ENCODE results near the gene ZNF787. TPM values are rescaled to one million over a fixed set of nuclear protein-coding genes. Genes with fewer than 3 reads are reported as not detected.

Gene ZNF787
- total and polyA plus RNA-seq, 10 of the 15 experiments (the other 5 are each of a cell fraction or from before 2014, with no cell fraction given) = 0.23 to 39.9 (median 4.1) TPM

DNA sequence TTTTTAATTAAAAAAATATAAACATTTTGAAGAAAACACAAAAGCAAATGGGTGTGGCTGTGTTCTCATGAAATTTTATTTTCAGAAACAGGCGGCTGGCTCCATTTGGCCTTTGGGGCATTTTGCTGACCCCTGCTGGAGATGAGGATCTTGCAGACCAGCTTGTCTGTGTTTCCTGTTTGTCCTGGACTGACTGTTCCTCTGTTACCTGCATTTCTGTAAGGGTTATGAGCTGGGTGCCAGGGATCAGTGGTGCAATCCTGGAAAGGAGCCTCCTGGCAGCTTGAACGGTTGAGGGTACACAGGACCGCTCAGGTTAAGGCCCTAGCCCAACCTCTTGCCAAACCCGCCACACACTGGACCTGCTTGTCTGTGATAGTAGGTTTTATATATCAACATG, 49.9 kb downstream of the ZNF787 start:
- in situ Hi-C loops (cut with MboI) = no loop called here
- no peak overlapping the region for H2AFZ ChIP-seq (ENCODE audit: control insufficient read depth, low read depth, low read length)
- H3K79me2 ChIP-seq (ENCODE audit: control insufficient read depth, insufficient read depth, low read length) = no peaks in the 10 kb centered on the region
- no peaks in the 10 kb centered on the region for H4K20me1 ChIP-seq (ENCODE audit: control insufficient read depth, insufficient read depth)
- peak; percentile 43; the same call in 2 of the 3 replicates for ATAC-seq
- no peak overlapping the region for H3K27ac ChIP-seq (ENCODE audit: control insufficient read depth, insufficient read depth)
- FAIRE-seq = no peak
- H3K9ac ChIP-seq (ENCODE audit: control insufficient read depth, insufficient read depth, low read length) = no peak overlapping the region
- no TSS peak for BruUV-seq (replicated peaks)
- POLR2A ChIA-PET = interaction anchor here (0.6 kb wide), 1 partner anchor 262 kb away, joined by 5 read pairs; no protein-coding TSS in a partner anchor
- DNase-seq (ENCODE audit: low read depth, low spot score) = no peak
- intact Hi-C loops (cut with micrococcal nuclease; ENCODE audit: unreplicated experiment) = loop anchor here (10.0 kb wide), 1 partner anchor 436 kb away; no protein-coding TSS in a partner anchor
- H3K36me3 ChIP-seq (ENCODE audit: control insufficient read depth in 2 of 2, insufficient read depth in 2 of 2, low read length in 1 of 2) = no peaks in the 10 kb centered on the region
- 33% methylated on average over 4 of the region's 4 CpGs for WGBS (ENCODE audit: insufficient coverage, insufficient replicate concordance, low lambda C conversion rate, missing lambda C conversion rate)
- CTCF ChIA-PET = interaction anchor here (0.9 to 3.5 kb wide), 9 partner anchors 10 to 438 kb away, joined by 3 to 16 read pairs (median 3); no protein-coding TSS in a partner anchor
- SMC1A ChIA-PET (ENCODE audit: uncharacterized antibody, unreplicated experiment) = interaction anchor here (1.1 kb wide), 1 partner anchor 438 kb away, joined by 3 read pairs; no protein-coding TSS in a partner anchor
- no peak overlapping the region for H3K4me3 ChIP-seq
- H3K4me2 ChIP-seq (ENCODE audit: control insufficient read depth, insufficient read depth) = no peak overlapping the region
- H3K4me1 ChIP-seq (ENCODE audit: control insufficient read depth, insufficient read depth, low read length) = no peaks in the 10 kb centered on the region
- no peaks in the 10 kb centered on the region for H3K27me3 ChIP-seq (replicated peaks in 1 of 2; ENCODE audit: control insufficient read depth in 2 of 2, insufficient read depth in 2 of 2, low read length in 1 of 2)
- no peaks in the 10 kb centered on the region for H3K9me3 ChIP-seq (replicated peaks; ENCODE audit: control insufficient read depth, insufficient read depth, low read length)
- RAD21 ChIA-PET (ENCODE audit: unreplicated experiment) = interaction anchor here (0.7 to 1.6 kb wide), 4 partner anchors 69 to 1345 kb away, joined by 3 to 5 read pairs (median 4); partner anchors contain the start of gene ZNF444
- no peak for TF ChIP-seq RFX5 (IDR thresholded peaks at IDR 0.05; ENCODE audit: low read depth, low read length)
- TF ChIP-seq IRF4 (IDR thresholded peaks at IDR 0.05; ENCODE audit: low read depth, low read length) = no peak
- TF ChIP-seq CBFB (IDR thresholded peaks at IDR 0.05; ENCODE audit: low read depth) = no peak
- TF ChIP-seq SUZ12 (IDR thresholded peaks at IDR 0.05; ENCODE audit: unreplicated experiment) = no peak
- TF ChIP-seq, protein P1, sequence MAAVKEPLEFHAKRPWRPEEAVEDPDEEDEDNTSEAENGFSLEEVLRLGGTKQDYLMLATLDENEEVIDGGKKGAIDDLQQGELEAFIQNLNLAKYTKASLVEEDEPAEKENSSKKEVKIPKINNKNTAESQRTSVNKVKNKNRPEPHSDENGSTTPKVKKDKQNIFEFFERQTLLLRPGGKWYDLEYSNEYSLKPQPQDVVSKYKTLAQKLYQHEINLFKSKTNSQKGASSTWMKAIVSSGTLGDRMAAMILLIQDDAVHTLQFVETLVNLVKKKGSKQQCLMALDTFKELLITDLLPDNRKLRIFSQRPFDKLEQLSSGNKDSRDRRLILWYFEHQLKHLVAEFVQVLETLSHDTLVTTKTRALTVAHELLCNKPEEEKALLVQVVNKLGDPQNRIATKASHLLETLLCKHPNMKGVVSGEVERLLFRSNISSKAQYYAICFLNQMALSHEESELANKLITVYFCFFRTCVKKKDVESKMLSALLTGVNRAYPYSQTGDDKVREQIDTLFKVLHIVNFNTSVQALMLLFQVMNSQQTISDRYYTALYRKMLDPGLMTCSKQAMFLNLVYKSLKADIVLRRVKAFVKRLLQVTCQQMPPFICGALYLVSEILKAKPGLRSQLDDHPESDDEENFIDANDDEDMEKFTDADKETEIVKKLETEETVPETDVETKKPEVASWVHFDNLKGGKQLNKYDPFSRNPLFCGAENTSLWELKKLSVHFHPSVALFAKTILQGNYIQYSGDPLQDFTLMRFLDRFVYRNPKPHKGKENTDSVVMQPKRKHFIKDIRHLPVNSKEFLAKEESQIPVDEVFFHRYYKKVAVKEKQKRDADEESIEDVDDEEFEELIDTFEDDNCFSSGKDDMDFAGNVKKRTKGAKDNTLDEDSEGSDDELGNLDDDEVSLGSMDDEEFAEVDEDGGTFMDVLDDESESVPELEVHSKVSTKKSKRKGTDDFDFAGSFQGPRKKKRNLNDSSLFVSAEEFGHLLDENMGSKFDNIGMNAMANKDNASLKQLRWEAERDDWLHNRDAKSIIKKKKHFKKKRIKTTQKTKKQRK (IDR thresholded peaks at IDR 0.05; ENCODE audit: low read depth, low read length) = no peak
- no peak for TF ChIP-seq ZSCAN29 (IDR thresholded peaks at IDR 0.05)
- no peak for TF ChIP-seq KAT2A (conservative IDR thresholded peaks at IDR 0.05; ENCODE audit: control insufficient read depth, low read depth, low read length)
- no peak for TF ChIP-seq PAX5 (IDR thresholded peaks at IDR 0.05; ENCODE audit: borderline replicate concordance, low read depth, low read length)
- no peak for TF ChIP-seq ZNF687 (IDR thresholded peaks at IDR 0.05)
- TF ChIP-seq SPI1 (IDR thresholded peaks at IDR 0.05; ENCODE audit: borderline replicate concordance, insufficient read depth, low read depth, low read length) = no peak
- TF ChIP-seq RAD21 (IDR thresholded peaks at IDR 0.05; ENCODE audit: insufficient read depth, low read depth, low read length) = 0 out of 2 replicates have a peak, but pooled peaks have one; percentile 17
- no peak for TF ChIP-seq CHD2 (IDR thresholded peaks at IDR 0.05; ENCODE audit: borderline replicate concordance, low read depth, low read length)
- no peak for TF ChIP-seq POLR2A (IDR thresholded peaks at IDR 0.05; ENCODE audit: low read depth, low read length)
- no peak for TF ChIP-seq RUNX3 (IDR thresholded peaks at IDR 0.05; ENCODE audit: low read length)
- no peak for TF ChIP-seq NKRF (conservative IDR thresholded peaks at IDR 0.05)

All from GM12878 (cell line).